GM12878 (cell line): Measurements from ENCODE around the gene CHN2. TPM values are rescaled to one million over a fixed set of nuclear protein-coding genes. Genes with fewer than 3 reads are reported as not detected.

ENCODE experiments used
- ATAC-seq: fragments of 200-7000 bp; cut with Tn5 transposase; 3 replicates; pipeline ENCODE4 v1.9.1; 2020; ENCODE audit warnings: mild to moderate bottlenecking, moderate library complexity
- BruUV-seq: library from RNA; stranded (reverse); fragments of 400-500 nt; replicated peaks from 2 replicates; lab custom pipeline; 2021; lab: Mats Ljungman, UMichigan
- CTCF ChIA-PET: fragments of 300-600 bp; sonication (Branson Sonifier 250); formaldehyde crosslinking; extraction: SDS; loops from one replicate; lab custom pipeline; 2021; ENCODE audit warnings: inconsistent platforms; lab: Yijun Ruan, JAX
- POLR2A ChIA-PET: fragments of 350-600 bp; formaldehyde crosslinking; extraction: SDS; loops from one replicate; lab custom pipeline; 2021; ENCODE audit warnings: inconsistent platforms; lab: Charles Lee
- RAD21 ChIA-PET: fragments of 300-600 bp; sonication (Branson Sonifier 250); formaldehyde crosslinking; loops from one replicate; lab custom pipeline; 2023; ENCODE audit warnings: antibody characterized with exemption; ENCODE audit not compliant: unreplicated experiment; lab: Charles Lee
- SMC1A ChIA-PET: fragments of 300-600 bp; sonication (Branson Sonifier 250); formaldehyde crosslinking; loops from one replicate; lab custom pipeline; 2023; ENCODE audit not compliant: unreplicated experiment, uncharacterized antibody; lab: Charles Lee
- DNase-seq: peaks from one replicate; pipeline ENCODE4 v3.0.0-alpha.2; 2011; ENCODE audit warnings: low read depth, low spot score
- FAIRE-seq: peaks from 3 replicates; lab custom pipeline; 2011; peaks lifted over from hg19 to GRCh38; lab: Jason Lieb, UNC
- H2AFZ ChIP-seq: 2 replicates; pipeline ENCODE4 v1.6.0; 2011; ENCODE audit warnings: low read depth, low read length, control low read depth; ENCODE audit not compliant: control insufficient read depth
- H3K27ac ChIP-seq: 2 replicates; pipeline ENCODE4 v1.5.1; 2011; ENCODE audit warnings: control low read depth; ENCODE audit not compliant: control insufficient read depth, insufficient read depth
- H3K27me3 ChIP-seq, 2 experiments: replicated peaks in 1 of 2; 2 replicates each; pipeline versions ENCODE4 v1.6.0 to v1.6.1; 2011; ENCODE audit warnings: low read length in 1 of 2; ENCODE audit not compliant: control insufficient read depth in 2 of 2, insufficient read depth in 2 of 2
- H3K36me3 ChIP-seq, 2 experiments: 2 replicates each; pipeline ENCODE4 v1.5.1; 2011; ENCODE audit warnings: low read length in 1 of 2; ENCODE audit not compliant: control insufficient read depth in 2 of 2, insufficient read depth in 2 of 2
- H3K4me1 ChIP-seq: 2 replicates; pipeline ENCODE4 v1.6.1; 2011; ENCODE audit warnings: mild to moderate bottlenecking, low read length, moderate library complexity, mixed read lengths; ENCODE audit not compliant: control insufficient read depth, insufficient read depth
- H3K4me2 ChIP-seq: 2 replicates; pipeline ENCODE4 v1.6.0; 2011; ENCODE audit warnings: control low read depth; ENCODE audit not compliant: control insufficient read depth, insufficient read depth
- H3K4me3 ChIP-seq: fragments of 200-600 bp; sonication (generic); 2 replicates; pipeline ENCODE4 v1.5.1; 2016
- H3K79me2 ChIP-seq: 2 replicates; pipeline ENCODE4 v1.6.0; 2011; ENCODE audit warnings: low read length; ENCODE audit not compliant: control insufficient read depth, insufficient read depth
- H3K9ac ChIP-seq: 2 replicates; pipeline ENCODE4 v1.8.0; 2011; ENCODE audit warnings: low read length, control low read depth, mixed read lengths; ENCODE audit not compliant: control insufficient read depth, insufficient read depth
- H3K9me3 ChIP-seq: replicated peaks from 3 replicates; pipeline ENCODE4 v1.5.1; 2011; ENCODE audit warnings: mild to moderate bottlenecking, low read length; ENCODE audit not compliant: control insufficient read depth, insufficient read depth
- H4K20me1 ChIP-seq: 2 replicates; pipeline ENCODE4 v1.6.0; 2011; ENCODE audit not compliant: control insufficient read depth, insufficient read depth
- ATF3 ChIP-seq: IDR thresholded peaks from 2 replicates; pipeline ENCODE4 v1.6.1; 2011; ENCODE audit warnings: low read depth, mild to moderate bottlenecking, low read length, moderate library complexity, borderline replicate concordance; ENCODE audit errors: extremely low read depth
- EED ChIP-seq: sonication (generic); IDR thresholded peaks from 2 replicates; pipeline ENCODE4 v1.6.1; 2016; ENCODE audit warnings: antibody characterized with exemption, low read depth
- FOXM1 ChIP-seq: IDR thresholded peaks from 2 replicates; pipeline ENCODE4 v1.6.1; 2012; ENCODE audit warnings: low read depth, mild to moderate bottlenecking, inconsistent platforms, low read length, moderate library complexity
- HDAC2 ChIP-seq: fragments of 200-600 bp; sonication (generic); IDR thresholded peaks from 2 replicates; pipeline ENCODE4 v1.6.1; 2017
- HDGF ChIP-seq: fragments of 450-650 bp; IDR thresholded peaks from 2 replicates; pipeline ENCODE4 v1.6.1; 2016; ENCODE audit warnings: antibody characterized with exemption
- IRF3 ChIP-seq: fragments of 450-650 bp; IDR thresholded peaks from 2 replicates; pipeline ENCODE4 v1.6.1; 2014; ENCODE audit warnings: mild to moderate bottlenecking
- JUNB ChIP-seq: IDR thresholded peaks from 2 replicates; pipeline ENCODE4 v1.6.1; 2016; ENCODE audit warnings: antibody characterized with exemption, mild to moderate bottlenecking
- KAT2A ChIP-seq: conservative IDR thresholded peaks from 2 replicates; pipeline ENCODE4 v1.6.1; 2011; ENCODE audit warnings: low read depth, low read length; ENCODE audit not compliant: control insufficient read depth
- KDM1A ChIP-seq: fragments of 200-600 bp; sonication (generic); IDR thresholded peaks from 2 replicates; pipeline ENCODE4 v1.6.1; 2016; ENCODE audit warnings: borderline replicate concordance
- KLF5 ChIP-seq: fragments of 450-650 bp; IDR thresholded peaks from 2 replicates; pipeline ENCODE4 v1.6.1; 2014; ENCODE audit warnings: mild to moderate bottlenecking; ENCODE audit not compliant: partially characterized antibody
- NRF1 ChIP-seq: conservative IDR thresholded peaks from 2 replicates; pipeline ENCODE4 v1.6.1; 2011; ENCODE audit warnings: mild to moderate bottlenecking, low read depth, low read length, improper control_type of control experiment
- PAX8 ChIP-seq: fragments of 450-650 bp; IDR thresholded peaks from 2 replicates; pipeline ENCODE4 v1.6.1; 2017; ENCODE audit warnings: mild to moderate bottlenecking, moderate library complexity
- SIN3A ChIP-seq: IDR thresholded peaks from 2 replicates; pipeline ENCODE4 v1.6.1; 2012; ENCODE audit warnings: low read depth, low read length, improper control_type of control experiment
- SMARCA5 ChIP-seq: fragments of 450-650 bp; IDR thresholded peaks from 2 replicates; pipeline ENCODE4 v1.6.1; 2017; ENCODE audit warnings: mild to moderate bottlenecking
- SREBF2 ChIP-seq: IDR thresholded peaks from 2 replicates; pipeline ENCODE4 v1.6.1; 2012; ENCODE audit warnings: mild to moderate bottlenecking, low read length
- SRF ChIP-seq, 2 experiments: IDR thresholded peaks; 2 replicates each; pipeline ENCODE4 v1.6.1; 2011; ENCODE audit warnings: low read depth in 2 of 2, low read length in 2 of 2, mild to moderate bottlenecking in 1 of 2, moderate library complexity in 1 of 2
- SUPT20H ChIP-seq: IDR thresholded peaks from 2 replicates; pipeline ENCODE4 v1.6.1; 2011; ENCODE audit warnings: low read depth, mild to moderate bottlenecking, low read length, moderate library complexity, borderline replicate concordance; ENCODE audit not compliant: control insufficient read depth
- ZBTB40 ChIP-seq: fragments of 450-650 bp; IDR thresholded peaks from 2 replicates; pipeline ENCODE4 v1.6.1; 2016; ENCODE audit warnings: mild to moderate bottlenecking, moderate library complexity, borderline replicate concordance
- WGBS: methylation state at CpG from one replicate; pipeline ENCODE4 v1.1.6; 2016; ENCODE audit warnings: low lambda C conversion rate; ENCODE audit not compliant: insufficient replicate concordance, insufficient coverage; ENCODE audit errors: missing lambda C conversion rate; 5-methylcytosine and 5-hydroxymethylcytosine counted together
- in situ Hi-C: fragments of 300-500 bp; cut with MboI; formaldehyde crosslinking; loops from 9 replicates; pipeline ENCODE4 v1.14.3; 2018; ENCODE audit warnings: mixed read lengths
- intact Hi-C: fragments of 100-400 bp; cut with micrococcal nuclease; formaldehyde crosslinking; loops from one replicate; pipeline ENCODE4 v1.14.2; 2022; ENCODE audit not compliant: unreplicated experiment
- polyA plus RNA-seq, 11 experiments: library from polyadenylated mRNA; depleted of rRNA in 4 of 11; unstranded in 6 of 11; stranded (reverse) in 5 of 11; fragments of >200 nt; fragmentation: Nextera tagmentation in 4 of 11; fragmentation: Illumina TruSeq in 1 of 11; extraction: Ambion mirVana in 4 of 11; extraction: Trizol in 1 of 11; gene quantifications; 1 replicate in 1 of 11; 2 replicates in 10 of 11; pipeline versions ENCODE4 v1.2.1 to v1.2.3, GENCODE V29; 2011 to 2016; ENCODE audit warnings: inconsistent platforms in 2 of 11, missing spikeins in 2 of 11, low read depth in 1 of 11
- total RNA-seq, 4 experiments: library from RNA; depleted of rRNA in 3 of 4; stranded (reverse); fragments of >200 nt in 3 of 4; fragmentation: Illumina TruSeq in 1 of 4; extraction: Trizol in 1 of 4; gene quantifications; 2 replicates each; pipeline versions ENCODE4 v1.2.1 to v1.2.3, GENCODE V29; 2013 to 2021

Gene CHN2
- total and polyA plus RNA-seq, 10 of the 15 experiments (the other 5 are each of a cell fraction or from before 2014, with no cell fraction given) = 0.11 to 3.8 (median 0.37) TPM; not detected in 2

- no peak for TF ChIP-seq FOXM1
- TF ChIP-seq SMARCA5 = no peak
These were observed 16.5 kb upstream of the CHN2 start (continued) for GRCh38 chr7:29177963-29178600.

GRCh38 chr7:29179115-29179514 lies 15.5 kb upstream of the CHN2 start:
- H4K20me1 ChIP-seq = no peaks in the 10 kb centered on the region
- TF ChIP-seq ATF3 = no peak
- no peak for TF ChIP-seq KDM1A
- TF ChIP-seq EED = no peak
- no peak for TF ChIP-seq KLF5
- no peak for TF ChIP-seq SREBF2
- TF ChIP-seq IRF3 = no peak
- TF ChIP-seq FOXM1 = no peak
- TF ChIP-seq SUPT20H = no peak
- TF ChIP-seq HDAC2 = no peak
- TF ChIP-seq PAX8 = no peak
- TF ChIP-seq KAT2A = no peak
- TF ChIP-seq ZBTB40 = no peak
- no peak for TF ChIP-seq JUNB
- TF ChIP-seq SIN3A = no peak
- TF ChIP-seq SRF (IDR thresholded peaks at IDR 0.05; ENCODE audit: low read depth in 2 of 2, low read length in 2 of 2) = no peak
- TF ChIP-seq NRF1 = no peak
- TF ChIP-seq HDGF = no peak
- TF ChIP-seq, all 136 proteins: peak for 0
- DNase-seq (no peak), ATAC-seq (no peak), FAIRE-seq (no peak)
- POLR2A ChIA-PET = no interaction called here
- 0% methylated on average over 1 of the region's 1 CpG for WGBS
- BruUV-seq = no TSS peak
- Histone ChIP-seq H3K4me1 (no peaks in the 10 kb centered on the region), H3K4me2 (no peak overlapping the region), H3K9ac (no peak overlapping the region), H3K79me2 (no peaks in the 10 kb centered on the region), H3K27me3 (no peaks in the 10 kb centered on the region), H3K36me3 (no peaks in the 10 kb centered on the region), H3K9me3 (no peaks in the 10 kb centered on the region), H3K27ac (no peak overlapping the region), H2AFZ (no peak overlapping the region), H3K4me3 (no peak overlapping the region)
- in situ Hi-C loops (no loop called here), intact Hi-C loops (no loop called here)
- SMC1A ChIA-PET = no interaction called here
- RAD21 ChIA-PET = interaction anchor here (1.7 kb wide), 1 partner anchor 11 kb away, joined by 3 read pairs; no protein-coding TSS in a partner anchor
- CTCF ChIA-PET = interaction anchor here (1.0 kb wide), 1 partner anchor 10 kb away, joined by 3 read pairs; no protein-coding TSS in a partner anchor
